Smooth muscle cell (in vitro differentiated cells): Measurements from ENCODE around the gene ATP13A3. TPM values are rescaled to one million over a fixed set of nuclear protein-coding genes. Genes with fewer than 3 reads are reported as not detected.

Experiments
- DNase-seq: peaks from one replicate; lab custom pipeline; 2025; ENCODE audit not compliant: unreplicated experiment; lab: John Stamatoyannopoulos, UW
- H2AFZ ChIP-seq: fragments of 200-600 bp; sonication (generic); 2 replicates; pipeline ENCODE4 v1.6.0; 2016; ENCODE audit warnings: antibody characterized with exemption, low read depth, mild to moderate bottlenecking
- H3F3A ChIP-seq: fragments of 200-600 bp; sonication (generic); 2 replicates; pipeline ENCODE4 v1.6.0; 2017; ENCODE audit warnings: antibody characterized with exemption, low read depth
- H3K27ac ChIP-seq: fragments of 200-600 bp; sonication (generic); 2 replicates; pipeline ENCODE4 v1.5.1; 2016; ENCODE audit warnings: low read depth, mild to moderate bottlenecking
- H3K27me3 ChIP-seq: fragments of 200-600 bp; sonication (generic); 2 replicates; pipeline ENCODE4 v1.6.1; 2016; ENCODE audit warnings: low read depth, mild to moderate bottlenecking
- H3K36me3 ChIP-seq: fragments of 200-600 bp; sonication (generic); 2 replicates; pipeline ENCODE4 v1.5.1; 2016; ENCODE audit warnings: low read depth
- H3K4me1 ChIP-seq: fragments of 200-600 bp; sonication (generic); 2 replicates; pipeline ENCODE4 v1.5.1; 2016; ENCODE audit warnings: low read depth
- H3K4me2 ChIP-seq: fragments of 200-600 bp; sonication (generic); 2 replicates; pipeline ENCODE4 v1.6.0; 2016; ENCODE audit warnings: mild to moderate bottlenecking
- H3K4me3 ChIP-seq: fragments of 200-600 bp; sonication (generic); 2 replicates; pipeline ENCODE4 v1.5.1; 2016; ENCODE audit warnings: mild to moderate bottlenecking
- H3K79me2 ChIP-seq: fragments of 200-600 bp; sonication (generic); 2 replicates; pipeline ENCODE4 v1.6.0; 2016; ENCODE audit warnings: low read depth, mild to moderate bottlenecking
- H3K9ac ChIP-seq: fragments of 200-600 bp; sonication (generic); 2 replicates; pipeline ENCODE4 v1.6.0; 2016; ENCODE audit warnings: low read depth
- H3K9me3 ChIP-seq: fragments of 200-600 bp; sonication (generic); replicated peaks from 2 replicates; pipeline ENCODE4 v1.5.1; 2016; ENCODE audit warnings: low read depth
- H4K20me1 ChIP-seq: fragments of 200-600 bp; sonication (generic); 2 replicates; pipeline ENCODE4 v1.6.0; 2016; ENCODE audit warnings: low read depth
- CTCF ChIP-seq: fragments of 200-600 bp; sonication (generic); IDR thresholded peaks from 2 replicates; pipeline ENCODE4 v1.5.1; 2017; ENCODE audit warnings: borderline replicate concordance, mild to moderate bottlenecking, antibody characterized with exemption; ENCODE audit not compliant: insufficient read depth, poor library complexity, severe bottlenecking
- WGBS: methylation state at CpG from one replicate; pipeline ENCODE4 v1.1.7; 2016; ENCODE audit warnings: low lambda C conversion rate; 5-methylcytosine and 5-hydroxymethylcytosine counted together
- polyA plus RNA-seq: library from polyadenylated mRNA; unstranded; fragments of >200 nt; fragmentation: Nextera tagmentation; extraction: Ambion mirVana; gene quantifications from 2 replicates; pipeline ENCODE4 v1.2.1, GENCODE V29; 2016
- total RNA-seq: library from RNA; depleted of rRNA; stranded (reverse); fragments of >200 nt; gene quantifications from 2 replicates; pipeline ENCODE4 v1.2.3, GENCODE V29; 2014

ATP13A3 gene
- total and polyA plus RNA-seq, 2 experiments from 2014 or later = 13.5 to 65.3 TPM

- no peak overlapping the region for H3K4me3 ChIP-seq
- no peak overlapping the region for H2AFZ ChIP-seq
- no peaks in the 10 kb centered on the region for H3K4me1 ChIP-seq
- WGBS = 95% methylated on average over 1 of the region's 1 CpG
- H3K27me3 ChIP-seq = no peaks in the 10 kb centered on the region
- H3K36me3 ChIP-seq = no peaks in the 10 kb centered on the region
- DNase-seq = no peak
- H3F3A ChIP-seq = no peaks in the 10 kb centered on the region
- no peak overlapping the region for H3K27ac ChIP-seq
- H3K79me2 ChIP-seq = peaks cover 84% of the 10 kb centered on the region
- H3K9ac ChIP-seq = no peak overlapping the region
- no peak for TF ChIP-seq CTCF
- H4K20me1 ChIP-seq = peaks cover 75% of the 10 kb centered on the region
- no peak overlapping the region for H3K4me2 ChIP-seq
- no peaks in the 10 kb centered on the region for H3K9me3 ChIP-seq
Measured at GRCh38 chr3:194464692-194465091, 22.1 kb downstream of the ATP13A3 start.

GRCh38 chr3:194462936-194463335 is 23.9 kb downstream of the ATP13A3 start:
- Histone ChIP-seq H3K9ac (no peak overlapping the region), H3K4me2 (no peak overlapping the region), H4K20me1 (peaks cover 69% of the 10 kb centered on the region), H3K36me3 (peaks cover 6% of the 10 kb centered on the region), H3K9me3 (no peaks in the 10 kb centered on the region), H3F3A (no peaks in the 10 kb centered on the region), H2AFZ (no peak overlapping the region), H3K4me1 (no peaks in the 10 kb centered on the region), H3K79me2 (peaks cover 66% of the 10 kb centered on the region), H3K4me3 (no peak overlapping the region), H3K27ac (no peak overlapping the region), H3K27me3 (no peaks in the 10 kb centered on the region)
- no peak for TF ChIP-seq CTCF
- DNase-seq = no peak
- WGBS = 97% methylated on average over 2 of the region's 2 CpGs

- Histone ChIP-seq H3K79me2 (peaks cover 42% of the 10 kb centered on the region), H3K4me3 (no peak overlapping the region), H3K36me3 (peaks cover 12% of the 10 kb centered on the region), H3K27me3 (no peaks in the 10 kb centered on the region), H3K4me1 (no peaks in the 10 kb centered on the region), H2AFZ (no peak overlapping the region), H3F3A (no peaks in the 10 kb centered on the region), H3K9me3 (no peaks in the 10 kb centered on the region), H4K20me1 (peaks cover 47% of the 10 kb centered on the region), H3K9ac (no peak overlapping the region), H3K27ac (no peak overlapping the region), H3K4me2 (no peak overlapping the region)
- 92% methylated on average over 5 of the region's 5 CpGs for WGBS
- no peak for DNase-seq
- no peak for TF ChIP-seq CTCF
Measured at GRCh38 chr3:194460566-194460965, 26.2 kb downstream of the ATP13A3 start.

GRCh38 chr3:194458131-194458530 is 28.7 kb downstream of the ATP13A3 start:
- DNase-seq = no peak
- Histone ChIP-seq H4K20me1 (peaks cover 24% of the 10 kb centered on the region), H3K27ac (no peak overlapping the region), H2AFZ (no peak overlapping the region), H3K4me3 (no peak overlapping the region), H3K79me2 (peaks cover 18% of the 10 kb centered on the region), H3K9me3 (no peaks in the 10 kb centered on the region), H3K36me3 (peaks cover 28% of the 10 kb centered on the region), H3K27me3 (no peaks in the 10 kb centered on the region), H3K9ac (no peak overlapping the region), H3K4me2 (no peak overlapping the region), H3K4me1 (no peaks in the 10 kb centered on the region), H3F3A (no peaks in the 10 kb centered on the region)
- peak; percentile 24 for TF ChIP-seq CTCF
- WGBS = over 99% methylated on average over 5 of the region's 5 CpGs
